NCI-H774 (cell line): ENCODE measurements around the gene TMEM225.
"Not testable (repeated sequence)": the region's sequence is repeated elsewhere in the genome, so short reads cannot be mapped to it uniquely, and the experiment has no call there.

Source experiments
- DNase-seq: peaks from one replicate; lab custom pipeline; 2025; lab: John Stamatoyannopoulos, UW

The TMEM225 gene

DNA sequence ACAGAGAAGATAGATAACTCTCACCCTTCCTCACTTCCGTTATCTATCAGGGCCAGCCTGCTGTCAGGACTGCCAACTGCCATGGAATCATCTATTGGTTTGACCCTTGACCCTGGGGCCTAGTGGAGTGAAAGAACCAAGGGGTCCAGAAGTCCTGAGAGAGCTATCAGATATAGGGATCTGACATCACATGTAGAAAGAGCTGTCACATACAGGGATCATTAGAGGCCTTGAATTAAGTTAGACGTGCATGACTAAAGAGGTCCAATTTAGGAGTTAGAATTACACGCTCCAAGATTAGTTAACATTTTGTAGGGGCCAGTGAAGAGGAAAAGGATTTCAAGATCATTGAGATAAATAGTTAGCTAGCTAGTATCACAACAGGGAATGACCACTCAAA, at the start of gene TMEM225:
TMEM225 (minus strand) TSS at position 101 of the 400 bp plus-strand sequence. CDS start 245 bp downstream, outside the sequence.
- DNase-seq = no peak

DNA sequence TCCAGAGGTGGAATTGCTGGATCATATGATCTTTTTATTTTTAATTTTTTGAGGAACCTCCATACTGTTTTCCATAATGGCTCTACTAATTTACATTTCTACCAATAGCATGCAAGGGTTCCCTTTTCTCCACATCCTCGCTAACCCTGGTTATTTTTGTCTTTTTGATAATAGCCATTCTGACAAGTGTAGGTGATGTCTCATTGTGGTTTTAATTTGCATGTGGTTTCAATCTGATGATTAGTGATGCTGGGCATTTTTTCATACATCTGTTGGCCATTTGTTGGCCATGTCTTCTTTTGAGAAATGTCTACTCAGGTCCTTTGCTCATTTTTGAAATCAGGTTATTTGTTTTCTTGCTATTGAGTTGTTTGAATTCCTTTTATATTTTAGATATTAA, 38.6 kb upstream of the TMEM225 start:
- no peak for DNase-seq

GRCh38 chr11:123920943-123921342, 35.5 kb upstream of the TMEM225 start:
- DNase-seq = no peak

DNA sequence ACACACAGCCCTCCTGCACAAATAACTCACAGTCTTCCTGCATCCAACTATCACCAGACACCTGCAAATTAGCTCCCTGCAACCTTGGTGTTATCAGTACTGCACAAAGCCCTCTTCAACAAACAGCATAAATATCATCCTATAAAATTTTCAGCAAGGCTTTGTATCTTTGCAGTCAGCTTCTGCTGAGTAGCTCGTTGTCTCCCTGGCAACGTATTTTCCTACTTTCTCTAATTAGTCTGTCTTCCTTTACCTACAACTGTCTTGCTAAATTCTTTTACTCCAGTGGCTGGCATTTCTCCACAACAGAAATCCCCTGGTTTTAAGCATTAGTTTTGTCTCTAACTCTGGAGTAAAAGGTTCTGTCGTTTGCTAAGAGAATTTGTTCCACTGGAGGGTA, 20.4 kb upstream of the TMEM225 start:
- no peak for DNase-seq

- DNase-seq = no peak
Measured at GRCh38 chr11:123904932-123905331, 19.5 kb upstream of the TMEM225 start.

- DNase-seq = no peak
Measured at GRCh38 chr11:123903932-123904331, 18.5 kb upstream of the TMEM225 start.

DNA sequence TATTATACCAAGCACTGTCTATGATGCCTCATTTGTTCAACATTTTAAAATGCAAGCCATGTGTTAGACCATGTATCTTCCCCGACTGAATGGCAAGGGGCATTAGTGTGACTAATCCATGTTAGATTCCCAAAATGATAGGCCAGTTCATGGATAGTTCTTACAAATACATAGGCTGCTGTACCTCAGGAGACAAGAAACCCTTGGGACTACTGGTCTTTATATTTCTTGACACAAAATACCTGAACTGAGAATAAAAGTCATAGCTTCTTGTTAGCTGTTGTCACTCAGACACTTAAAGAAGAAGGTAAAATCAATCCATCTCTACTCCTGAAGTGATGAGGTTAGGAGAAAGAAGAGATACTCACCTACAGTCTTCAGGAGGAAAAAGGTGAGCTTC, 16.4 kb upstream of the TMEM225 start, which contains the start of gene OR8D4:
OR8D4 (plus strand) TSS at position 301 of the 400 bp plus-strand sequence. CDS start 4,265 bp downstream, outside the sequence.
- no peak for DNase-seq

DNA sequence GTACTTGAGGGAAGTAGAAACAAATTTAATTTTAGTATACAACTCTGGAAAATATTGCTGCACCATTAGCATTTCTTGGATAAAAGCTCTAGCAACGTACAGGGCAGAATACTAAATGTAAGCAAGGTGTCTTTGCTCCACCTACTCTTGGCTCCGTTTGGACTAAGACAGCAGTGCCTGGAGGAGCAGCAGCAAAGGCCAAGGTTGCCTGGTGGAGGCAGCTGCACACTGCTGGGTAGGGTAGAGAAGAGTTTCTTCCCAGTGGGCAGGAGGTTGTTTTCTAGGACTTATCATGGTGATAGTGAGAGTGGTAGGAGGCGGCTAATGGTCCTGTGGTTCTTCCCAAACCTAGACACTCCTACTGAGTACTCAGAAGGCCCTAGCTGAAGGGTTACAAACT, 14.3 kb upstream of the TMEM225 start:
- no peak for DNase-seq

DNA sequence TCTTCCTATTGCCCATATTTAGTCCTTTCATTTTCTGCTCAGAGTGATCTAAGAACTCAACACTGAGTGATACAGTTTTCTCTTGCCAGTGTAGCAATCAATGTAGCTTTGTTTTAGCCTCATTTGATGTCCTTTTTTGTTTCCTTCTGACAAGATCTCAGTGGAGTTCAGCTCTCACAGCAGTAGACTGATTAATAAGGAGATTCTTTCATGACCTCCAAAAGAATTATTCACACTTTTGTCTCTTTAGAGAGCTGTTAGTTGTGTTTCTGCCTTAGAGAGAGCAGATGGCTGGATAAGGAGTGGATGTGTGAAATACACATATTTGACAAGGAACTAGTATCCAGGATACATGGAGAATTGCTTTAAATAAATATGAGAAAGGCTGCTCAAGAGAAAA, 6.6 kb upstream of the TMEM225 start:
- no peak for DNase-seq

GRCh38 chr11:123880912-123881311, 4.6 kb downstream of the TMEM225 start:
- DNase-seq = no peak

DNA sequence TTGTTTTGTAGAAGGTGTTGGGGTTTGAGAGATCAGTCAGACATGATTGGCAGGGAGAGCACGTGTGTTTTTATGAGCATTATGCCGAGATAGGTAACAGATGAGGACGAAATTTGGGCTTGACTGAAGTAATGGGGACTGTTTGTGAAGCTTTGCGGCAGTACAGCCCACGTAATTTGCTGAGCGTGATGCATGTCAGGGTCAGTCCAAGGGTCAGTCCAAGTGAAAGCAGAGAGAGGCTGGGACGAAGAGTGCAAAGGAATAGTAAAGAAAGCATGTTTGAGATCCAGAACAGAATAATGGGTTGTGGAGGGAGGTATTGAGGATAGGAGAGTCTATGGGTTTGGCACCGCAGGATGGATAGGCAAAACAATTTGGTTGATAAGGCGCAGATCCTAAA, 17.7 kb downstream of the TMEM225 start:
- DNase-seq = not testable (repeated sequence)

- not testable (repeated sequence) for DNase-seq
Measured at GRCh38 chr11:123865293-123865692, 20.2 kb downstream of the TMEM225 start.

DNA sequence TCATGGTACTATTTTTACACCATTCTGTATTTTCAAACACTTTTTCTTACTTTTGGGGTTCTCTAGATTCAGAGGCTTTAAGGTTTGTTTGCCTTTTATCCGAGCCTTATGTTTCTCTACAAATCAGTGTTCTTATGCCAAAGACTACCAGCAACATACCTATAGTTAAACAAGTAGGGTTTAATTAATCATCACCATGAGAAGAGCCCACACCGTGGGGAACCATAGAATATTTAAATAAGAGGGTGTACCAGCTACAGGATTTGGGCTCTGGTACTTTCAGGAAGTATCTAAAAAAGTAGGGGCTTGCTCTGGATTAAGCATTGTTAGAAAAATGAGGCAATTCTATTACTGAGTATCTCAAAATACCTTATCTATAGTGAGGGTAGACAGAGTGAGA, 25.7 kb downstream of the TMEM225 start:
- no peak for DNase-seq

GRCh38 chr11:123856444-123856843, 29.0 kb downstream of the TMEM225 start:
- no peak for DNase-seq

DNA sequence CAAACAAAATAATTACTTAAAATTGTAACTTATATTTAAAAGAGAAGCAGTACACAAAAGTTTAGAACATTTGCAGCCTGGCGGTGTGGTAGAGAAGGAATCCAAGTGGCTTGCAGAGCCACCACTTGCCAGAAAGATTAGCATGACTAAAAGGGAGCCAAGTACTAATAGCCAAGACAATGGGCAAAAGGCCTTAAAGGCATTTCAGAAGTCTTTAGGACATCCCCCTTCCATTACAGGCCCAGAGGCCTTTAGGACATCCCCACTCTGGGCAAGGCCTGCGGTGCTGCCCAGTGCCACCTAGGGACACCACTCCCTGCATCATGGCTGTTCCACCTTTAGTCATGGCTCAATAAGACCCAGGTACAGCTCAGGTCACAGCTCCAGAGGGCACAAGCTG, 32.4 kb downstream of the TMEM225 start:
- no peak for DNase-seq

DNA sequence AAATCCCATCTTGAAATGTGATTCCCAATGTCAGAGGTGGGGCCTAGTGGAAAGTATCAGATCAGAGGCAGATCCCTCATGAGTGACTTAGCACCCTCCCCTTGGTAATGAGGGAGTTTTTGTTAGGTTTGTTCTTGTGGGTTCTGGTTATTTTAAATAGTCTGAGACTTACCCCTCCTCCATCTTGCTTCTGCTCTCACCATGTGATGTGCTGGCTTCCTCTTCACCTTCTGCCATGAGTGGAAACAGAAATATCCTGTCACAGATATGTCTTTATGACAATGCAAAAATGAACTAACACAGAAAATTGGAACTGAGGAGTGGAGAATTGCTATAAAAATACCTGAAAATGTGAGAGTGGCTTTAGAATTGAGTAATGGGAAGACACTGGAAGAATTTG, 33.1 kb downstream of the TMEM225 start:
- DNase-seq = no peak

- DNase-seq = no peak
Measured at GRCh38 chr11:123851110-123851509, 34.4 kb downstream of the TMEM225 start.

GRCh38 chr11:123841174-123841573, 44.3 kb downstream of the TMEM225 start:
- DNase-seq = no peak

GRCh38 chr11:123839131-123839530, 46.3 kb downstream of the TMEM225 start:
- DNase-seq = no peak

DNA sequence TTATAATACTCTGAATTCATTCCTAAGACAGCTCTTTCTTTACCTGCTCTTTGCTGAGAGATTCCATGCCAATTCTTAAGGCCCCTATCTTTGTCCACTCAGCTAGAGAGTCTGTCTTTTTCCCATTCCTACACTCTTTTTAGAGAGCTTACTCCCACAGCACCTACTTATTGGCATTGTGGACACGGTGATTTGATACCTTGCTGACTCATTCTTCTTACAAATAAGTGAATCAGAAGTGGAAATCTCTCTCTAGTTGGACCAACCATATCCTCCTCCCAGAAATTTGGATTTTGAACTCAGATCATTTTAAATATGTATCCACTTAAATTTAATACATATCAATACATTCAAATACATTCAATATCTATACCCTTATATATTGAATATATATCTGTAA, 46.8 kb downstream of the TMEM225 start:
- DNase-seq = no peak

DNA sequence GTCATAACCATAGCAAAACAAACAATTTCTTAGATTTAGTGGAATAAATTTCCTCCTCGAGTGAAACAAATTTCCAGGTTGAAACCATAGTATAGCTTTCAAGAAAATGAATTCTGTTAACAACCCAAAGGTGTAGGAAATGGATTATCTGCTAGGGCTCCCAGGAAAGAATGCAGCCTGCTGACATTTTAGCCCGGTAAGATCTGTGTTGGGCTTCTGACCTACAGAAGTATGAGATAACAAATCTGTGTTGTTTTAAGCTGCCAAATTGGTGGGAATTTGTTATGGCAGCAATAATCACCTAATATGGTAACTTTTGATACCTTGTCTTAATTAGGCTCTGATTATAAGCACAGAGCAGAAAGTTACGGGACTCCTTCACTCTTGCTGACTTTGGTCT, 47.3 kb downstream of the TMEM225 start:
- no peak for DNase-seq

- no peak for DNase-seq
Measured at GRCh38 chr11:123833095-123833494, 52.4 kb downstream of the TMEM225 start.
